ENCODE data around the gene CASQ2. TPM values are rescaled to one million over a fixed set of nuclear protein-coding genes. Genes with fewer than 3 reads are reported as not detected.

CASQ2 gene
- total and polyA plus RNA-seq, 2 donors (not counting 3 experiments of a cell fraction or from before 2014, with no cell fraction given): not detected

GRCh38 chr1:115670476-115671175, 97.9 kb downstream of the CASQ2 start:
- H2AFZ ChIP-seq (ENCODE audit: low read depth, low read length): no peak overlapping the region
- intact Hi-C loops (cut with micrococcal nuclease): no loop called here
- TF ChIP-seq MAX (IDR thresholded peaks at IDR 0.05; ENCODE audit: insufficient read depth, insufficient read length): no peak
- no peak for TF ChIP-seq POLR2AphosphoS5 (IDR thresholded peaks at IDR 0.05; ENCODE audit: insufficient read depth, low read depth, low read length)
- no peak for TF ChIP-seq MYC (IDR thresholded peaks at IDR 0.05; ENCODE audit: low read depth, low read length)
- TF ChIP-seq GATA2 (IDR thresholded peaks at IDR 0.05; ENCODE audit: insufficient read depth, insufficient read length, low read depth, low read length): no peak
- TF ChIP-seq FOS (IDR thresholded peaks at IDR 0.05; ENCODE audit: borderline replicate concordance, insufficient read depth, low read length): no peak
- no peak for TF ChIP-seq CTCF (IDR thresholded peaks at IDR 0.05; ENCODE audit: extremely low read depth in 1 of 2, insufficient read depth in 1 of 2, low read depth in 1 of 2, low read length in 2 of 2)
- no peak for TF ChIP-seq POLR2A (IDR thresholded peaks at IDR 0.05; ENCODE audit: low read depth, low read length)
- no peak for TF ChIP-seq EZH2 (IDR thresholded peaks at IDR 0.05; ENCODE audit: borderline replicate concordance, low read depth, low read length, severe bottlenecking)
- TF ChIP-seq JUN (IDR thresholded peaks at IDR 0.05; ENCODE audit: borderline replicate concordance, insufficient read depth, insufficient read length, low read depth): no peak

More at GRCh38 chr1:115670476-115671175, 97.9 kb downstream of the CASQ2 start:
- Histone ChIP-seq H3K9me3 (replicated peaks; ENCODE audit: control insufficient read depth, insufficient read depth, low read length) (no peaks in the 10 kb centered on the region), H3K36me3 (ENCODE audit: control insufficient read depth in 2 of 2, extremely low read depth in 1 of 2, insufficient read depth in 2 of 2, low read length in 2 of 2) (peaks cover under 1 to 2% of the 10 kb centered on the region in 2 experiments), H3K4me1 (ENCODE audit: control insufficient read depth, extremely low read depth, insufficient read depth, low read length) (peaks cover 9% of the 10 kb centered on the region), H3K27me3 (ENCODE audit: control insufficient read depth in 2 of 2, insufficient read depth in 2 of 2, low read length in 2 of 2) (no peaks in the 10 kb centered on the region), H4K20me1 (replicated peaks; ENCODE audit: control insufficient read depth, extremely low read depth, insufficient read depth, low read length) (no peaks in the 10 kb centered on the region), H3K4me2 (ENCODE audit: insufficient read depth, low read length) (no peak overlapping the region), H3K9me1 (replicated peaks; ENCODE audit: control insufficient read depth, extremely low read depth, insufficient read depth, low read length) (no peaks in the 10 kb centered on the region), H3K27ac (ENCODE audit: insufficient read depth, low read depth, low read length) (no peak overlapping the region), H3K4me3 (replicated peaks in 1 of 3; ENCODE audit: insufficient read depth in 1 of 3, low read depth in 1 of 3, low read length in 3 of 3) (no peak overlapping the region), H3K9ac (replicated peaks; ENCODE audit: extremely low read depth, insufficient read depth, low read length) (no peak overlapping the region), H3K79me2 (ENCODE audit: control insufficient read depth, insufficient read depth, low read length) (peaks cover 4% of the 10 kb centered on the region)
- peak; percentile 46 for DNase-seq (ENCODE audit: low read depth, low spot score)
- no peak for FAIRE-seq
- CTCF ChIA-PET: interaction anchor here (1.2 to 3.7 kb wide), 4 partner anchors 10 to 62 kb away, joined by 3 to 30 read pairs (median 14); no protein-coding TSS in a partner anchor
- POLR2A ChIA-PET: no interaction called here
- no TSS peak for BruUV-seq (replicated peaks)
- dilution Hi-C loops (cut with MboI; ENCODE audit: extremely low pct_ligation_motif_present, low sequenced_read_pairs): no loop called here

Data from endothelial cell of umbilical vein (primary cell).